A673 (cell line): ENCODE measurements around the gene RFT1. TPM values are rescaled to one million over a fixed set of nuclear protein-coding genes. Genes with fewer than 3 reads are reported as not detected.

ENCODE experiments used
- BruUV-seq: library from RNA; stranded (reverse); fragments of 400-500 nt; replicated peaks from 2 replicates; lab custom pipeline; 2021; lab: Mats Ljungman, UMichigan
- CTCF ChIA-PET: fragments of 300-600 bp; sonication (Branson Sonifier 250); formaldehyde crosslinking; loops from one replicate; lab custom pipeline; 2022; ENCODE audit warnings: antibody characterized with exemption; lab: Charles Lee
- POLR2A ChIA-PET: fragments of 300-600 bp; sonication (Branson Sonifier 250); formaldehyde crosslinking; loops from one replicate; lab custom pipeline; 2022; ENCODE audit warnings: antibody characterized with exemption; ENCODE audit not compliant: low non-redundant PET; lab: Charles Lee
- DNase-seq: peaks from one replicate; pipeline ENCODE4 v3.0.0-alpha.2; 2015; ENCODE audit warnings: low spot score
- H3K27ac ChIP-seq: fragments of 200-600 bp; sonication (generic); 2 replicates; pipeline ENCODE4 v1.5.1; 2016; ENCODE audit warnings: mixed run types, low read depth, mild to moderate bottlenecking, mixed read lengths, antibody characterized with exemption, low read length; ENCODE audit not compliant: poor library complexity, severe bottlenecking
- H3K27me3 ChIP-seq: fragments of 200-600 bp; sonication (generic); replicated peaks from 2 replicates; pipeline ENCODE4 v1.6.1; 2017; ENCODE audit warnings: mixed run types, low read depth, mild to moderate bottlenecking, mixed read lengths, antibody characterized with exemption, low read length; ENCODE audit not compliant: insufficient read depth, poor library complexity
- H3K36me3 ChIP-seq: fragments of 200-600 bp; sonication (generic); 2 replicates; pipeline ENCODE4 v1.6.1; 2016; ENCODE audit warnings: mixed run types, mild to moderate bottlenecking, mixed read lengths, antibody characterized with exemption, low read length; ENCODE audit not compliant: insufficient read depth, poor library complexity, severe bottlenecking
- H3K4me1 ChIP-seq: fragments of 200-600 bp; sonication (generic); 2 replicates; pipeline ENCODE4 v1.6.1; 2017; ENCODE audit warnings: mixed run types, mild to moderate bottlenecking, mixed read lengths, antibody characterized with exemption, low read length; ENCODE audit not compliant: insufficient read depth, poor library complexity, severe bottlenecking
- H3K4me3 ChIP-seq: fragments of 200-600 bp; sonication (generic); 2 replicates; pipeline ENCODE4 v1.5.1; 2016; ENCODE audit warnings: low read depth, mixed run types, mild to moderate bottlenecking, mixed read lengths, low read length; ENCODE audit not compliant: poor library complexity, severe bottlenecking
- H3K9me3 ChIP-seq: fragments of 200-600 bp; sonication (generic); 2 replicates; pipeline ENCODE4 v1.6.1; 2016; ENCODE audit warnings: mixed run types, low read depth, mild to moderate bottlenecking, mixed read lengths, antibody characterized with exemption, low read length; ENCODE audit not compliant: poor library complexity, severe bottlenecking
- CTCF ChIP-seq: fragments of 300-800, 200-600 bp; sonication (generic); conservative IDR thresholded peaks from 2 replicates; pipeline ENCODE4 v1.5.1; 2017; ENCODE audit warnings: low read depth, mild to moderate bottlenecking, antibody characterized with exemption, low read length, moderate library complexity, mixed read lengths
- EZH2 ChIP-seq: fragments of 200-600 bp; sonication (generic); IDR thresholded peaks from 2 replicates; pipeline ENCODE4 v1.6.1; 2017; ENCODE audit warnings: borderline replicate concordance, low read depth, mild to moderate bottlenecking, mixed read lengths, antibody characterized with exemption, low read length; ENCODE audit not compliant: poor library complexity, severe bottlenecking
- intact Hi-C: fragments of 100-400 bp; cut with micrococcal nuclease; formaldehyde crosslinking; loops from one replicate; pipeline ENCODE4 v1.10.0; 2022; ENCODE audit not compliant: unreplicated experiment
- total RNA-seq: library from RNA; stranded (reverse); gene quantifications from 2 replicates; pipeline ENCODE4 v1.2.3, GENCODE V29; 2021

RFT1 gene
- total RNA-seq, 1 experiment from 2014 or later = 16.7 TPM

- CTCF ChIA-PET = interaction anchor here (0.6 kb wide), 1 partner anchor 247 kb away, joined by 4 read pairs; no protein-coding TSS in a partner anchor
- no TSS peak for BruUV-seq
- POLR2A ChIA-PET = no interaction called here
- Histone ChIP-seq H3K27me3 (peaks cover 16% of the 10 kb centered on the region), H3K9me3 (no peaks in the 10 kb centered on the region), H3K36me3 (no peaks in the 10 kb centered on the region), H3K4me1 (no peaks in the 10 kb centered on the region), H3K4me3 (peak within 1 kb of the TSS; percentile 55), H3K27ac (no peak within 1 kb of the TSS)
- no peak for TF ChIP-seq CTCF
- no peak for TF ChIP-seq EZH2
- DNase-seq = peak; percentile 39
- intact Hi-C loops = no loop called here
Measured at GRCh38 chr3:53045518-53046170, 84.6 kb downstream of the RFT1 start, which contains the start of gene SFMBT1. Gene SFMBT1 (minus strand): TSS chr3:53046073. CDS start chr3:52969128, 76,945 bp downstream.

DNA sequence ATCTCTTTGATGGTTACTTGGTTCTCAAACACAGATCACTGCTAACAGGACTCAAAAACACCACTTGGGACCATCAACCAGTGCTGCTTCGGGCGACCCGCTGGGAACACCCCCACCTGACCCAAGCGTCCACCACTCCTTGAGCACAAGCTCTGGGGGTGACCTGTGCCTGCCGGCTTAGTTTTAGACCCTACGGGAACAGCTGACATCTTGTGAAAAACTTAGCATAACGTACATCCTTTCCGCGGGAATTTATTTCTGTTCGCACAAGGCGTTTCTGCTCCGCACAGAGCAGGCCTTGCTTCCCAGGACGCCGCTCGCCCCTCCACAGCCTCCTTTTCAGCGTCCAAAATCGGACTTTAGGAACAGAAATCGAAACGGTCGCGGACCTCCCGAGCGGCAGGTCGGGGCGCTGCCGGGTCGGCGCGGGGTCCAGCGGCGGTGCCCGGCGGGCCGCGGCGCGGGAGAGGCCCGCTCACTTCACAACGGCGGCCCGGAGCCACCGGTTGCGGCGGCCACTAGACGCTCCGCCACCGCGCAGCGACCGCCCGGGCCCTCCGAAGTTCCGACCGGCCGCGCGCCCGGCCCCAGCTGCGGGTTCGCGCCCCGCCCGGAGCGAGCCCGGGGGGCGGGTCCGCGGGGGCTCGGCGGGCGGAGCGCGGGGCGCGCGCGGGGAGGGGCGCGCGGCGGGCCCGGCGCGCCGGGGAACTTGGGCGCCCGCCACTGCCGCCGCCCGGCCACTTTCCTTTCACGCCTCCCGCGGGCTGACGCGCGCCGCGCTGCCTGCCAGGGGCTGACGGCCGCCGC, 85.3 kb downstream of the RFT1 start:
- no peaks in the 10 kb centered on the region for H3K9me3 ChIP-seq
- no peak overlapping the region for H3K27ac ChIP-seq
- ChIA-PET CTCF (no interaction called here), POLR2A (no interaction called here)
- TF ChIP-seq CTCF = no peak
- no peak for TF ChIP-seq EZH2
- no peaks in the 10 kb centered on the region for H3K4me1 ChIP-seq
- intact Hi-C loops = no loop called here
- no TSS peak for BruUV-seq
- peaks cover 16% of the 10 kb centered on the region for H3K27me3 ChIP-seq
- H3K4me3 ChIP-seq = peak overlapping the region; percentile 39
- DNase-seq = peak; percentile 33
- H3K36me3 ChIP-seq = no peaks in the 10 kb centered on the region

DNA sequence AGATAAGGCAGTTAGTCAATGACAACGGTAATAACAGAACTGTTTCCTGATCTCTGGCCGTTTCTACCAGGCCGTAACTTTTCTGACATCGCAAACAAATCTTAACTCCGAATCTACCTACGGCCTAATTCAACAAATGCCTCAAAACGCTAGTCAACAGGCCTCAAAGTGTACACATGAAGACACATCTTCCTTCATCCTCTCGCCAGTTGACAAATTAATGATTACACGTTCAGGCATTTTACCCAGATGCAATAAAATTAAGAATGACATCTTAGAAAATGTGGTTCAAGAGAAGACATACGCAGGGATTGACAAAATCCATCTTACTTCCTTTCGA, 85.9 kb downstream of the RFT1 start:
- Histone ChIP-seq H3K9me3 (no peaks in the 10 kb centered on the region), H3K27ac (no peak overlapping the region), H3K4me1 (no peaks in the 10 kb centered on the region), H3K27me3 (peaks cover 16% of the 10 kb centered on the region), H3K36me3 (no peaks in the 10 kb centered on the region), H3K4me3 (peak overlapping the region; percentile 39)
- ChIA-PET CTCF (no interaction called here), POLR2A (no interaction called here)
- DNase-seq = no peak
- TF ChIP-seq CTCF (no peak), EZH2 (no peak)
- BruUV-seq = no TSS peak
- intact Hi-C loops = no loop called here
